ENCODE results near the gene RASGRF1.

- TF ChIP-seq POLR2A (IDR thresholded peaks at IDR 0.05) = no peak
- TF ChIP-seq CTCF (IDR thresholded peaks at IDR 0.05) = no peak
- TF ChIP-seq POLR2AphosphoS5 (IDR thresholded peaks at IDR 0.05) = no peak
These were observed 168.1 kb downstream of the RASGRF1 start for GRCh38 chr15:78922527-78922926.

Data from breast epithelium (tissue), 3 donors.